IMR-90 (cell line): ENCODE data around the gene HCFC1. TPM values are rescaled to one million over a fixed set of nuclear protein-coding genes. Genes with fewer than 3 reads are reported as not detected.
A peak's percentile ranks its signal among the peaks of the same experiment; 100 is the strongest.

Source experiments
- ATAC-seq: fragments of 200-7000 bp; cut with Tn5 transposase; 2 replicates; pipeline ENCODE4 v1.9.1; 2020; ENCODE audit warnings: low read depth, mild to moderate bottlenecking, moderate library complexity
- BruUV-seq: library from RNA; stranded (reverse); fragments of 400-500 nt; replicated peaks from 2 replicates; lab custom pipeline; 2021; lab: Mats Ljungman, UMichigan
- CTCF ChIA-PET: fragments of 300-600 bp; formaldehyde crosslinking; extraction: SDS; loops from one replicate; lab custom pipeline; 2021; ENCODE audit warnings: antibody characterized with exemption; lab: Yijun Ruan, JAX
- POLR2A ChIA-PET: fragments of 300-600 bp; sonication (Branson Sonifier 250); formaldehyde crosslinking; loops from one replicate; lab custom pipeline; 2022; ENCODE audit warnings: antibody characterized with exemption; ENCODE audit not compliant: unreplicated experiment; lab: Charles Lee
- DNase-seq: peaks from one replicate; pipeline ENCODE4 v3.0.0; 2013
- H2AFZ ChIP-seq: replicated peaks from 2 replicates; pipeline ENCODE3; 2013; ENCODE audit warnings: low read length, mild to moderate bottlenecking; ENCODE audit not compliant: poor library complexity
- H2AK5ac ChIP-seq: 2 replicates; pipeline ENCODE4 v1.6.1; 2013; ENCODE audit warnings: low read depth, low read length, inconsistent platforms
- H2AK9ac ChIP-seq: replicated peaks from 2 replicates; pipeline ENCODE3; 2013; ENCODE audit warnings: mild to moderate bottlenecking, low read depth, low read length, moderate library complexity; ENCODE audit not compliant: poor library complexity
- H2BK120ac ChIP-seq: 2 replicates; pipeline ENCODE4 v1.6.1; 2013; ENCODE audit warnings: low read depth, low read length, inconsistent platforms
- H2BK15ac ChIP-seq: 3 replicates; pipeline ENCODE4 v1.6.1; 2013; ENCODE audit warnings: low read depth, low read length, inconsistent platforms
- H2BK20ac ChIP-seq: 2 replicates; pipeline ENCODE4 v1.6.1; 2013; ENCODE audit warnings: low read depth, mild to moderate bottlenecking, inconsistent platforms, low read length, moderate library complexity
- H2BK5ac ChIP-seq: 2 replicates; pipeline ENCODE4 v1.6.1; 2013; ENCODE audit warnings: mild to moderate bottlenecking, low read depth, low read length, inconsistent platforms; ENCODE audit not compliant: poor library complexity, severe bottlenecking
- H3K14ac ChIP-seq: replicated peaks from 2 replicates; pipeline ENCODE4 v1.6.1; 2013; ENCODE audit warnings: low read depth, low read length, inconsistent platforms
- H3K18ac ChIP-seq: 2 replicates; pipeline ENCODE4 v1.6.1; 2013; ENCODE audit warnings: low read depth, low read length, control low read depth
- H3K23ac ChIP-seq: 2 replicates; pipeline ENCODE4 v1.6.1; 2013; ENCODE audit warnings: low read depth, low read length, inconsistent platforms
- H3K27ac ChIP-seq: 2 replicates; pipeline ENCODE4 v1.5.1; 2013; ENCODE audit warnings: mild to moderate bottlenecking, control low read depth, low read length; ENCODE audit not compliant: insufficient read depth
- H3K27me3 ChIP-seq: 2 replicates; pipeline ENCODE4 v1.6.1; 2013; ENCODE audit warnings: low read length; ENCODE audit not compliant: control insufficient read depth, insufficient read depth
- H3K36me3 ChIP-seq: 2 replicates; pipeline ENCODE4 v1.6.1; 2013; ENCODE audit warnings: low read length, mixed read lengths; ENCODE audit not compliant: control insufficient read depth, insufficient read depth
- H3K4ac ChIP-seq: 2 replicates; pipeline ENCODE4 v1.6.1; 2013; ENCODE audit warnings: low read depth, low read length, inconsistent platforms
- H3K4me1 ChIP-seq: 2 replicates; pipeline ENCODE4 v1.6.1; 2013; ENCODE audit warnings: low read length, mixed read lengths; ENCODE audit not compliant: control insufficient read depth, insufficient read depth
- H3K4me2 ChIP-seq: 2 replicates; pipeline ENCODE4 v1.6.1; 2013; ENCODE audit warnings: low read depth, mild to moderate bottlenecking, control low read depth, low read length, moderate library complexity
- H3K4me3 ChIP-seq: 2 replicates; pipeline ENCODE4 v1.5.1; 2013; ENCODE audit warnings: low read depth, mild to moderate bottlenecking, control low read depth, low read length, moderate library complexity; ENCODE audit not compliant: insufficient read depth
- H3K56ac ChIP-seq: 2 replicates; pipeline ENCODE4 v1.6.1; 2013; ENCODE audit warnings: low read length, inconsistent platforms; ENCODE audit not compliant: insufficient read depth; ENCODE audit errors: extremely low read depth
- H3K79me1 ChIP-seq, 2 experiments: 2 replicates each; pipeline ENCODE4 v1.6.1; 2013; ENCODE audit warnings: low read length in 2 of 2, inconsistent platforms in 1 of 2, low read depth in 1 of 2
- H3K9ac ChIP-seq: 2 replicates; pipeline ENCODE4 v1.6.1; 2013; ENCODE audit warnings: low read depth, low read length, control low read depth
- H3K9me1 ChIP-seq: 2 replicates; pipeline ENCODE4 v1.6.1; 2013; ENCODE audit warnings: low read length, inconsistent platforms; ENCODE audit not compliant: insufficient read depth
- H3K9me3 ChIP-seq: 2 replicates; pipeline ENCODE4 v1.6.1; 2013; ENCODE audit warnings: low read length; ENCODE audit not compliant: control insufficient read depth, insufficient read depth
- H4K20me1 ChIP-seq: 2 replicates; pipeline ENCODE4 v1.6.1; 2013; ENCODE audit warnings: low read length, inconsistent platforms; ENCODE audit not compliant: insufficient read depth
- H4K5ac ChIP-seq: 2 replicates; pipeline ENCODE4 v1.6.1; 2013; ENCODE audit warnings: mild to moderate bottlenecking, low read depth, low read length, control low read depth
- H4K8ac ChIP-seq, 2 experiments: 2 replicates each; pipeline ENCODE4 v1.6.1; 2013; ENCODE audit warnings: low read depth in 2 of 2, low read length in 2 of 2, control low read depth in 1 of 2, inconsistent platforms in 1 of 2
- H4K91ac ChIP-seq: 2 replicates; pipeline ENCODE4 v1.6.1; 2013; ENCODE audit warnings: low read depth, low read length, inconsistent platforms; ENCODE audit not compliant: insufficient read depth
- BHLHE40 ChIP-seq: fragments of 150-350 bp; IDR thresholded peaks from 2 replicates; pipeline ENCODE4 v1.6.1; 2016; ENCODE audit warnings: mild to moderate bottlenecking, low read depth, low read length
- CHD1 ChIP-seq: IDR thresholded peaks from 2 replicates; pipeline ENCODE4 v1.6.1; 2012; ENCODE audit warnings: low read depth, low read length, improper control_type of control experiment
- CTCF ChIP-seq: conservative IDR thresholded peaks from 2 replicates; pipeline ENCODE4 v1.5.1; 2012; ENCODE audit warnings: mild to moderate bottlenecking, low read depth, low read length, improper control_type of control experiment
- FOS ChIP-seq: fragments of 150-350 bp; IDR thresholded peaks from 2 replicates; pipeline ENCODE4 v1.6.1; 2016; ENCODE audit warnings: low read depth, low read length
- MAFK ChIP-seq: IDR thresholded peaks from 2 replicates; pipeline ENCODE4 v1.6.1; 2012; ENCODE audit warnings: low read depth, low read length, improper control_type of control experiment
- MAZ ChIP-seq: IDR thresholded peaks from 2 replicates; pipeline ENCODE4 v1.6.1; 2012; ENCODE audit warnings: low read depth, mild to moderate bottlenecking, low read length, improper control_type of control experiment, moderate library complexity, borderline replicate concordance
- MXI1 ChIP-seq: IDR thresholded peaks from 2 replicates; pipeline ENCODE4 v1.6.1; 2012; ENCODE audit warnings: low read depth, mild to moderate bottlenecking, low read length, moderate library complexity, borderline replicate concordance
- NFE2L2 ChIP-seq: fragments of 150-350 bp; IDR thresholded peaks from 2 replicates; pipeline ENCODE4 v1.6.1; 2016; ENCODE audit warnings: low read depth, mild to moderate bottlenecking, low read length
- POLR2A ChIP-seq: IDR thresholded peaks from 2 replicates; pipeline ENCODE4 v1.6.1; 2012; ENCODE audit warnings: mild to moderate bottlenecking, low read depth, low read length
- RAD21 ChIP-seq: IDR thresholded peaks from 2 replicates; pipeline ENCODE4 v1.6.1; 2012; ENCODE audit warnings: low read length, improper control_type of control experiment
- RCOR1 ChIP-seq: IDR thresholded peaks from 2 replicates; pipeline ENCODE4 v1.6.1; 2012; ENCODE audit warnings: mild to moderate bottlenecking, low read length, improper control_type of control experiment; ENCODE audit not compliant: insufficient replicate concordance
- RFX5 ChIP-seq: IDR thresholded peaks from 2 replicates; pipeline ENCODE4 v1.8.0; 2012; ENCODE audit warnings: low read depth, mild to moderate bottlenecking, low read length, moderate library complexity
- SMC3 ChIP-seq: fragments of 150-350 bp; IDR thresholded peaks from 2 replicates; pipeline ENCODE4 v1.6.1; 2016; ENCODE audit warnings: low read depth, mild to moderate bottlenecking, antibody characterized with exemption, low read length, moderate library complexity
- WGBS, 2 experiments: methylation state at CpG; one replicate each; pipeline versions ENCODE4 v1.1.5 to v1.1.7; 2013; ENCODE audit warnings: missing lambda C conversion rate in 2 of 2; ENCODE audit not compliant: insufficient read length in 1 of 2; ENCODE audit errors: extremely low coverage in 2 of 2; 5-methylcytosine and 5-hydroxymethylcytosine counted together
- dilution Hi-C: fragments of 300-500 bp; cut with HindIII; formaldehyde crosslinking; loops from one replicate; pipeline ENCODE4 v1.14.3; 2018; ENCODE audit warnings: low sequenced_read_pairs; ENCODE audit not compliant: unreplicated experiment
- in situ Hi-C: fragments of 300-500 bp; cut with MboI; formaldehyde crosslinking; loops from 3 replicates; pipeline ENCODE4 v1.14.3; 2019; ENCODE audit warnings: low sequenced_read_pairs, inconsistent platforms, mixed read lengths
- intact Hi-C: fragments of 100-400 bp; cut with micrococcal nuclease; formaldehyde crosslinking; loops from 2 replicates; pipeline ENCODE4 v1.10.0; 2022
- polyA plus RNA-seq, 3 experiments: library from polyadenylated mRNA; depleted of rRNA; stranded (reverse); fragments of >200 nt; gene quantifications; 2 replicates each; pipeline ENCODE4 v1.2.3, GENCODE V29; 2012; ENCODE audit warnings: low replicate concordance in 1 of 3
- total RNA-seq: library from RNA; depleted of rRNA; stranded (reverse); fragments of >200 nt; gene quantifications from 2 replicates; pipeline ENCODE4 v1.2.3, GENCODE V29; 2012
- TF ChIP-seq, protein P1 (sequence below): fragments of 150-350 bp; IDR thresholded peaks from 2 replicates; pipeline ENCODE4 v1.6.1; 2017; ENCODE audit warnings: mild to moderate bottlenecking, antibody characterized with exemption, low read length, low read depth
- TF ChIP-seq, protein P2 (sequence below): fragments of 150-350 bp; IDR thresholded peaks from 2 replicates; pipeline ENCODE4 v1.6.1; 2016; ENCODE audit warnings: low read depth, mild to moderate bottlenecking, low read length, moderate library complexity, borderline replicate concordance

HCFC1 gene
- total and polyA plus RNA-seq, 2 of the 4 experiments (the other 2 are of a cell fraction): 3.2 to 17.6 TPM

DNA sequence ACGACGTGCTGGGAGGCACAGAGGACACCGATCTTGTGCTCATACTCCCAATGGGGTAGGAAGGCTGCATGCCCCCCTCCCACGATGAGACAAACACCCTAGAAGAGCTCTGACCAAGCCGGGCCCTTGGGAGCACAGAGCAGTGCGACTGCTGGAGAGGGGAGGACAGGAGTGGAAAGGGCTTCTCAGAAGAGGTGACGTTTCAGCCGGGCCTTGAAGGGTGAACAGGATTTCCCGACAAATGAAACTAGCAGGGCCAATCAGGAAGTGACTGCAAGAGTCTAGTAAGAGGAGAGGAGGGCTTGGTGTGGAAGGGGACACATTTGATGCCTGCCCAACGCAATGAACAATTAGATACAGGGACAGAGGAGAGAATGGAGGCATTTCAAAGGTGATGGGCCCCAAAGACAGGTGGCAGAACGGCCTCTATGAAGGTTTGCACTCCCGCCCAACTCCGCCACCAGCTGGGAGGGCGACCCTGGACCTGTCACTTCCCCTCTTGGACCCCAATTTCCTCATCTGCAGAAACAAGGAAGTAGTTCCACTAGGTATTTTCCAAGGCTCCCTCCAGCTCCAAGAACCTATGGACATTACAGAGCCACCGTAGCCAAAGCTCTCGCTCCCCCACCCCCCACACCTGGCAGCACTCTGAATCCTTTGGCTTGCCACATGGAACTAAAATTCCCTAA is 3.9 kb downstream of the HCFC1 start:
- peak overlapping the region; percentile 8; the same call in 1 of the 2 replicates for H3K4me2 ChIP-seq
- no peak for TF ChIP-seq CHD1
- no peak for TF ChIP-seq RAD21
- no peak for TF ChIP-seq MXI1
- no peak for TF ChIP-seq RCOR1
- no peak for TF ChIP-seq MAFK
- TF ChIP-seq BHLHE40: no peak
- no peak for TF ChIP-seq SMC3
- TF ChIP-seq RFX5: no peak
- no peak for TF ChIP-seq NFE2L2
- no peak for TF ChIP-seq MAZ
- TF ChIP-seq CTCF: no peak
- no peak for TF ChIP-seq FOS
- TF ChIP-seq POLR2A: no peak
- TF ChIP-seq, protein P1, sequence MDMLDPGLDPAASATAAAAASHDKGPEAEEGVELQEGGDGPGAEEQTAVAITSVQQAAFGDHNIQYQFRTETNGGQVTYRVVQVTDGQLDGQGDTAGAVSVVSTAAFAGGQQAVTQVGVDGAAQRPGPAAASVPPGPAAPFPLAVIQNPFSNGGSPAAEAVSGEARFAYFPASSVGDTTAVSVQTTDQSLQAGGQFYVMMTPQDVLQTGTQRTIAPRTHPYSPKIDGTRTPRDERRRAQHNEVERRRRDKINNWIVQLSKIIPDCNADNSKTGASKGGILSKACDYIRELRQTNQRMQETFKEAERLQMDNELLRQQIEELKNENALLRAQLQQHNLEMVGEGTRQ: no peak
- TF ChIP-seq, protein P2, sequence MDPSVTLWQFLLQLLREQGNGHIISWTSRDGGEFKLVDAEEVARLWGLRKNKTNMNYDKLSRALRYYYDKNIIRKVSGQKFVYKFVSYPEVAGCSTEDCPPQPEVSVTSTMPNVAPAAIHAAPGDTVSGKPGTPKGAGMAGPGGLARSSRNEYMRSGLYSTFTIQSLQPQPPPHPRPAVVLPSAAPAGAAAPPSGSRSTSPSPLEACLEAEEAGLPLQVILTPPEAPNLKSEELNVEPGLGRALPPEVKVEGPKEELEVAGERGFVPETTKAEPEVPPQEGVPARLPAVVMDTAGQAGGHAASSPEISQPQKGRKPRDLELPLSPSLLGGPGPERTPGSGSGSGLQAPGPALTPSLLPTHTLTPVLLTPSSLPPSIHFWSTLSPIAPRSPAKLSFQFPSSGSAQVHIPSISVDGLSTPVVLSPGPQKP: no peak

More for the DNA sequence above, 3.9 kb downstream of the HCFC1 start:
- peaks cover 11% of the 10 kb centered on the region for H3K36me3 ChIP-seq
- in situ Hi-C loops (loop anchor here (10.0 kb wide), 1 partner anchor 203 kb away; the partner anchor contains the start of gene PLXNB3), dilution Hi-C loops (no loop called here), intact Hi-C loops (no loop called here)
- H3K4ac ChIP-seq: no peak overlapping the region
- no peak overlapping the region for H2BK20ac ChIP-seq
- no peak overlapping the region for H2BK15ac ChIP-seq
- no peaks in the 10 kb centered on the region for H3K9me3 ChIP-seq
- H3K4me3 ChIP-seq: no peak overlapping the region
- no peak for ATAC-seq
- 56% methylated on average over 7 of the region's 16 CpGs; no CpG with 5 or more reads in 1 of the 2 experiments for WGBS, 2 experiments
- H3K79me1 ChIP-seq: peaks cover 0 to 15% of the 10 kb centered on the region in 2 experiments; a peak in 2 of 4 replicates
- H4K8ac ChIP-seq: no peak overlapping the region
- H2AK5ac ChIP-seq: no peak overlapping the region
- no peak overlapping the region for H2BK120ac ChIP-seq
- H3K27me3 ChIP-seq: no peaks in the 10 kb centered on the region
- H2AFZ ChIP-seq: no peak overlapping the region
- H3K23ac ChIP-seq: peak overlapping the region; percentile 33; the same call in 1 of the 2 replicates
- ChIA-PET POLR2A (no interaction called here), CTCF (interaction anchor here (0.9 kb wide), 1 partner anchor 20 kb away, joined by 3 read pairs; no protein-coding TSS in a partner anchor)
- peaks cover 9% of the 10 kb centered on the region; the same call in 1 of the 2 replicates for H3K9me1 ChIP-seq
- DNase-seq: no peak
- H2AK9ac ChIP-seq: peak overlapping the region; percentile 31
- no peak overlapping the region for H3K56ac ChIP-seq
- peak overlapping the region; percentile 4; the same call in 1 of the 2 replicates for H3K27ac ChIP-seq
- H3K14ac ChIP-seq: no peak overlapping the region
- BruUV-seq: no TSS peak
- H3K4me1 ChIP-seq: peaks cover 18% of the 10 kb centered on the region
- H4K91ac ChIP-seq: no peak overlapping the region
- H2BK5ac ChIP-seq: no peak overlapping the region
- peaks cover 75% of the 10 kb centered on the region for H4K20me1 ChIP-seq
- no peak overlapping the region for H3K9ac ChIP-seq
- H3K18ac ChIP-seq: no peak overlapping the region
- H4K5ac ChIP-seq: no peak overlapping the region
